PC-9 (cell line): ENCODE data around the gene HIVEP2. TPM values are rescaled to one million over a fixed set of nuclear protein-coding genes. Genes with fewer than 3 reads are reported as not detected.

Experiments
- BruUV-seq: library from RNA; stranded (reverse); fragments of 400-500 nt; replicated peaks from 2 replicates; lab custom pipeline; 2021; lab: Mats Ljungman, UMichigan
- CTCF ChIA-PET: fragments of 300-600 bp; sonication (Branson Sonifier 250); formaldehyde crosslinking; loops from one replicate; lab custom pipeline; 2022; ENCODE audit warnings: antibody characterized with exemption; lab: Charles Lee
- POLR2A ChIA-PET: fragments of 300-600 bp; sonication (Branson Sonifier 250); formaldehyde crosslinking; loops from one replicate; lab custom pipeline; 2022; ENCODE audit warnings: antibody characterized with exemption; ENCODE audit not compliant: unreplicated experiment; lab: Charles Lee
- DNase-seq, 2 experiments: peaks; one replicate each; pipeline versions ENCODE4 v3.0.0 to v3.0.0-alpha.2; 2015 to 2022; ENCODE audit warnings: mixed read lengths in 1 of 2
- H2AFZ ChIP-seq: fragments of 200-600 bp; sonication (generic); 2 replicates; pipeline ENCODE4 v1.8.1; 2017; ENCODE audit warnings: antibody characterized with exemption
- H3F3A ChIP-seq: fragments of 200-600 bp; sonication (generic); 2 replicates; pipeline ENCODE4 v1.8.1; 2017; ENCODE audit warnings: antibody characterized with exemption, mild to moderate bottlenecking, low read depth; ENCODE audit not compliant: insufficient read depth
- H3K27ac ChIP-seq: fragments of 200-600 bp; sonication (generic); 2 replicates; pipeline ENCODE4 v1.6.1; 2016; ENCODE audit warnings: mixed run types
- H3K27me3 ChIP-seq: fragments of 200-600 bp; sonication (generic); 2 replicates; pipeline ENCODE4 v1.6.1; 2016; ENCODE audit warnings: low read depth, mixed run types; ENCODE audit not compliant: insufficient read depth
- H3K36me3 ChIP-seq: fragments of 200-600 bp; sonication (generic); 2 replicates; pipeline ENCODE4 v1.6.1; 2016; ENCODE audit warnings: low read depth, mixed run types
- H3K4me1 ChIP-seq: fragments of 200-600 bp; sonication (generic); replicated peaks from 2 replicates; pipeline ENCODE4 v1.6.1; 2016; ENCODE audit warnings: mixed run types; ENCODE audit not compliant: insufficient read depth
- H3K4me2 ChIP-seq: fragments of 200-600 bp; sonication (generic); 2 replicates; pipeline ENCODE4 v1.6.1; 2017; ENCODE audit warnings: mixed run types
- H3K4me3 ChIP-seq: fragments of 200-600 bp; sonication (generic); 2 replicates; pipeline ENCODE4 v1.6.1; 2016; ENCODE audit warnings: mixed run types
- H3K79me2 ChIP-seq: fragments of 200-600 bp; sonication (generic); 2 replicates; pipeline ENCODE4 v1.6.1; 2017; ENCODE audit warnings: low read depth, mixed run types
- H3K9me2 ChIP-seq: fragments of 200-600 bp; sonication (generic); 2 replicates; pipeline ENCODE4 v1.8.1; 2017; ENCODE audit warnings: mild to moderate bottlenecking; ENCODE audit not compliant: insufficient read depth
- H3K9me3 ChIP-seq: fragments of 200-600 bp; sonication (generic); 2 replicates; pipeline ENCODE4 v1.8.1; 2016; ENCODE audit warnings: low read depth; ENCODE audit not compliant: insufficient read depth
- H4K20me1 ChIP-seq: fragments of 200-600 bp; sonication (generic); 2 replicates; pipeline ENCODE4 v1.8.1; 2017; ENCODE audit not compliant: insufficient read depth
- EZH2 ChIP-seq: fragments of 200-600 bp; sonication (generic); IDR thresholded peaks from 2 replicates; pipeline ENCODE4 v1.8.0; 2017; ENCODE audit warnings: antibody characterized with exemption, low read depth
- intact Hi-C: fragments of 100-400 bp; cut with micrococcal nuclease; formaldehyde crosslinking; loops from one replicate; pipeline ENCODE4 v1.10.0; 2022; ENCODE audit not compliant: unreplicated experiment
- total RNA-seq: library from RNA; stranded (reverse); gene quantifications from 2 replicates; pipeline ENCODE4 v1.2.3, GENCODE V29; 2021
- TF ChIP-seq, protein P1 (sequence below): fragments of 200-600 bp; sonication (generic); conservative IDR thresholded peaks from 2 replicates; pipeline ENCODE4 v1.6.1; 2017; ENCODE audit warnings: mixed run types, antibody characterized with exemption, mild to moderate bottlenecking, moderate library complexity

The HIVEP2 gene
- total RNA-seq, 1 experiment from 2014 or later, result 10.3 TPM

GRCh38 chr6:142888456-142888855, 56.5 kb downstream of the HIVEP2 start:
- Histone ChIP-seq H3K79me2 (peaks cover 47% of the 10 kb centered on the region), H3K27me3 (no peaks in the 10 kb centered on the region), H3F3A (peaks cover 18% of the 10 kb centered on the region), H3K27ac (no peak overlapping the region), H2AFZ (no peak overlapping the region), H3K4me2 (no peak overlapping the region), H4K20me1 (no peaks in the 10 kb centered on the region), H3K36me3 (no peaks in the 10 kb centered on the region), H3K9me2 (no peaks in the 10 kb centered on the region), H3K4me1 (peaks cover 61% of the 10 kb centered on the region), H3K4me3 (no peak overlapping the region), H3K9me3 (no peaks in the 10 kb centered on the region)
- DNase-seq, result no peak
- ChIA-PET CTCF (no interaction called here), POLR2A (no interaction called here)
- BruUV-seq, result no TSS peak
- no peak for TF ChIP-seq EZH2
- TF ChIP-seq, protein P1, sequence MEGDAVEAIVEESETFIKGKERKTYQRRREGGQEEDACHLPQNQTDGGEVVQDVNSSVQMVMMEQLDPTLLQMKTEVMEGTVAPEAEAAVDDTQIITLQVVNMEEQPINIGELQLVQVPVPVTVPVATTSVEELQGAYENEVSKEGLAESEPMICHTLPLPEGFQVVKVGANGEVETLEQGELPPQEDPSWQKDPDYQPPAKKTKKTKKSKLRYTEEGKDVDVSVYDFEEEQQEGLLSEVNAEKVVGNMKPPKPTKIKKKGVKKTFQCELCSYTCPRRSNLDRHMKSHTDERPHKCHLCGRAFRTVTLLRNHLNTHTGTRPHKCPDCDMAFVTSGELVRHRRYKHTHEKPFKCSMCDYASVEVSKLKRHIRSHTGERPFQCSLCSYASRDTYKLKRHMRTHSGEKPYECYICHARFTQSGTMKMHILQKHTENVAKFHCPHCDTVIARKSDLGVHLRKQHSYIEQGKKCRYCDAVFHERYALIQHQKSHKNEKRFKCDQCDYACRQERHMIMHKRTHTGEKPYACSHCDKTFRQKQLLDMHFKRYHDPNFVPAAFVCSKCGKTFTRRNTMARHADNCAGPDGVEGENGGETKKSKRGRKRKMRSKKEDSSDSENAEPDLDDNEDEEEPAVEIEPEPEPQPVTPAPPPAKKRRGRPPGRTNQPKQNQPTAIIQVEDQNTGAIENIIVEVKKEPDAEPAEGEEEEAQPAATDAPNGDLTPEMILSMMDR, result no peak
- intact Hi-C loops, result no loop called here

- intact Hi-C loops, result no loop called here
- ChIA-PET POLR2A (no interaction called here), CTCF (no interaction called here)
- no peak for TF ChIP-seq EZH2
- H3K9me2 ChIP-seq, result no peaks in the 10 kb centered on the region
- H3K4me1 ChIP-seq, result peaks cover 54% of the 10 kb centered on the region
- H3K9me3 ChIP-seq, result no peaks in the 10 kb centered on the region
- H3K4me2 ChIP-seq, result no peak overlapping the region
- no peaks in the 10 kb centered on the region for H4K20me1 ChIP-seq
- no peak overlapping the region for H2AFZ ChIP-seq
- BruUV-seq, result no TSS peak
- no peaks in the 10 kb centered on the region for H3K27me3 ChIP-seq
- DNase-seq, result no peak
- H3K79me2 ChIP-seq, result peaks cover 52% of the 10 kb centered on the region
- peaks cover 16% of the 10 kb centered on the region for H3F3A ChIP-seq
- no peak overlapping the region for H3K4me3 ChIP-seq
- no peaks in the 10 kb centered on the region for H3K36me3 ChIP-seq
- H3K27ac ChIP-seq, result no peak overlapping the region
Observed at GRCh38 chr6:142887517-142887916, 57.5 kb downstream of the HIVEP2 start.

- 0 out of 2 replicates have a peak, but pooled peaks cover 3% of the 10 kb centered on the region for H3K36me3 ChIP-seq
- peak overlapping the region; percentile 53 for H3K4me2 ChIP-seq
- H3K27me3 ChIP-seq, result no peaks in the 10 kb centered on the region
- DNase-seq, result peak in 1 of 2 experiments; percentile 65
- CTCF ChIA-PET, result interaction anchor here (1.7 kb wide), 1 partner anchor 57 kb away, joined by 4 read pairs; no protein-coding TSS in a partner anchor
- H3K9me3 ChIP-seq, result no peaks in the 10 kb centered on the region
- no peaks in the 10 kb centered on the region for H4K20me1 ChIP-seq
- TF ChIP-seq, protein P1, result 0 out of 2 replicates have a peak, but pooled peaks have one; percentile 39
- no peak for TF ChIP-seq EZH2
- BruUV-seq, result no TSS peak
- no peak overlapping the region for H3K4me3 ChIP-seq
- intact Hi-C loops, result no loop called here
- peak overlapping the region; percentile 74 for H3K27ac ChIP-seq
- H3K79me2 ChIP-seq, result peaks cover 48% of the 10 kb centered on the region
- H3F3A ChIP-seq, result peaks cover 16% of the 10 kb centered on the region
- POLR2A ChIA-PET, result no interaction called here
- no peak overlapping the region for H2AFZ ChIP-seq
- H3K9me2 ChIP-seq, result no peaks in the 10 kb centered on the region
- H3K4me1 ChIP-seq, result peaks cover 45% of the 10 kb centered on the region
Observed at GRCh38 chr6:142886431-142887170, 58.4 kb downstream of the HIVEP2 start.
